Measurements from ENCODE around the gene PTPRM.

PTPRM gene

GRCh38 chr18:7607540-7608173 is 40.5 kb downstream of the PTPRM start:
- TF ChIP-seq, protein P1, sequence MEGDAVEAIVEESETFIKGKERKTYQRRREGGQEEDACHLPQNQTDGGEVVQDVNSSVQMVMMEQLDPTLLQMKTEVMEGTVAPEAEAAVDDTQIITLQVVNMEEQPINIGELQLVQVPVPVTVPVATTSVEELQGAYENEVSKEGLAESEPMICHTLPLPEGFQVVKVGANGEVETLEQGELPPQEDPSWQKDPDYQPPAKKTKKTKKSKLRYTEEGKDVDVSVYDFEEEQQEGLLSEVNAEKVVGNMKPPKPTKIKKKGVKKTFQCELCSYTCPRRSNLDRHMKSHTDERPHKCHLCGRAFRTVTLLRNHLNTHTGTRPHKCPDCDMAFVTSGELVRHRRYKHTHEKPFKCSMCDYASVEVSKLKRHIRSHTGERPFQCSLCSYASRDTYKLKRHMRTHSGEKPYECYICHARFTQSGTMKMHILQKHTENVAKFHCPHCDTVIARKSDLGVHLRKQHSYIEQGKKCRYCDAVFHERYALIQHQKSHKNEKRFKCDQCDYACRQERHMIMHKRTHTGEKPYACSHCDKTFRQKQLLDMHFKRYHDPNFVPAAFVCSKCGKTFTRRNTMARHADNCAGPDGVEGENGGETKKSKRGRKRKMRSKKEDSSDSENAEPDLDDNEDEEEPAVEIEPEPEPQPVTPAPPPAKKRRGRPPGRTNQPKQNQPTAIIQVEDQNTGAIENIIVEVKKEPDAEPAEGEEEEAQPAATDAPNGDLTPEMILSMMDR (IDR thresholded peaks at IDR 0.05; ENCODE audit: low read depth, low read length) = no peak
- no peak overlapping the region for H3K4me3 ChIP-seq (ENCODE audit: low read depth, low read length)

- no peak overlapping the region for H3K4me3 ChIP-seq (ENCODE audit: low read depth, low read length)
- TF ChIP-seq, protein P1 (IDR thresholded peaks at IDR 0.05; ENCODE audit: low read depth, low read length) = no peak
These were observed 41.0 kb downstream of the PTPRM start for GRCh38 chr18:7608174-7608550.

DNA sequence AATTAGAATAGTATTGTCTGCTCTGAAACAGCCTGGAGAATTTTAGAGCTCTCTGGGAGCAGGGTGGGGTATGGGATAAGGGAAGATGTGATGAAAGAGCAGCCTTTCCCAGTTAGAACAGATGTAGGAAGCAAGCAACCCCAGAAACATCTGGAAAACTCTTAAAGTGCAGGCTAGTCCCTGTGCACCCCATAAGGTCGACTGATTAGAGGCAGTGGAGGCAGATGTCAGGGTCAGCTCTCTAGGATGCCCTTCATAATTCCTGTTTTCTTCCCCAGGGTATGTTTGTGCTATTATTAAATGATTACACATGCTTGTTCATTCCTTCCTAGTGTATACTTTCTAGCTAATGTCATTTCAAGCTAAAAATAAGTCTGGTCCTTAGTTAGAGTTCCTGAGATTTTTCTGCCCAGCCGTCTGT is 41.7 kb downstream of the PTPRM start:
- TF ChIP-seq, protein P1 (IDR thresholded peaks at IDR 0.05; ENCODE audit: low read depth, low read length) = no peak

GRCh38 chr18:7609617-7610016 is 42.5 kb downstream of the PTPRM start:
- TF ChIP-seq, protein P1 (IDR thresholded peaks at IDR 0.05; ENCODE audit: low read depth, low read length) = no peak
- no peak overlapping the region for H3K4me3 ChIP-seq (ENCODE audit: low read depth, low read length)

More for the DNA sequence above, 41.7 kb downstream of the PTPRM start:
- H3K4me3 ChIP-seq (ENCODE audit: low read depth, low read length) = no peak overlapping the region

DNA sequence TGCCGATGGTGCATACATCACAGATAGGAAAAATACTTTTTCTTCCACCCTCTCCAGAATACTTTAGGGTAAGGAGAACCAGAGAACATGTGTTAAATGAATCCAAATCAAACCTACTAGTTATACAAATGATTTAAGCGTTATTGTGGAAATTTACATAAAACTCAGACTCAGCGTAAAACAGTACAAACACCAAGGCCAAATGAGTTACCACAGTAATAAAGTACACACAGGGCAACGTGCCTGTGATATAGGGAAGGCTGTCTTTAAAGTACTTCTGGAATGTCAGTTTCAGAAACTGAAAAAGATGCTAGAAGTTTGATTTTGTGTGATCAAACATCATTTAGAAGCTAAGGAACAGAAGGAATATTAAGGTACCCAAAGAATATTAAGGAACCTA is 46.9 kb downstream of the PTPRM start:
- TF ChIP-seq, protein P1 (IDR thresholded peaks at IDR 0.05; ENCODE audit: low read depth, low read length) = no peak
- no peak overlapping the region for H3K4me3 ChIP-seq (ENCODE audit: low read depth, low read length)

GRCh38 chr18:7615840-7616239 is 48.7 kb downstream of the PTPRM start:
- TF ChIP-seq, protein P1 (IDR thresholded peaks at IDR 0.05; ENCODE audit: low read depth, low read length) = no peak
- H3K4me3 ChIP-seq (ENCODE audit: low read depth, low read length) = no peak overlapping the region

DNA sequence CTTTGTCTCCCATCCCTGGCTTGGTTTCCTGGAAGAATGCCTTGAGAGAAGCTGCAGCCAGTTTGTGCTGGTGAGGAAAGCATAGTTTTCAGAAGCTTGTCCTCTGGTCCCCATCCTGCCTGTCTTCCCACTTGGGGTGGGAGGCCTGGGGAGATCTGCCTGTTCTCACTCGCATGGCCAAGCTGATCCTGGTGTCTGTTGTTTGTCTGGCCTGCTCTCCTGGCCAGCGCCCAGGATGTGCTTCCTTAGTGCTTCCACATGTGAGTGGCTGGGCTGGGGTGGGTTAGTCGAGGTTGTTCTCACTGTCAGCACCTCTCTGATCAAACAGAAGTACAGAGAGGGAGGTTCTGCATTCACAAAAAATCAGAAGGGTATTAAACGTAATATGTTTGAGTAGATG is 49.5 kb downstream of the PTPRM start:
- TF ChIP-seq, protein P1 (IDR thresholded peaks at IDR 0.05; ENCODE audit: low read depth, low read length) = no peak
- H3K4me3 ChIP-seq (ENCODE audit: low read depth, low read length) = no peak overlapping the region

Data from WI38 (cell line).